Liver (tissue), 3 donors: ENCODE measurements around the gene SNX20.

Source experiments
- ATF3 ChIP-seq: IDR thresholded peaks from 2 replicates; pipeline ENCODE4 v1.6.1; 2016; ENCODE audit warnings: antibody characterized with exemption
- CTCF ChIP-seq: fragments of 150-350 bp; IDR thresholded peaks from 2 replicates; pipeline ENCODE4 v1.5.1; 2017; ENCODE audit warnings: improper control_type of control experiment, low read depth, low read length; ENCODE audit not compliant: missing input control
- EGR1 ChIP-seq, 2 donors: IDR thresholded peaks; 2 replicates each; pipeline ENCODE4 v1.6.1; 2016 to 2018; ENCODE audit warnings: antibody characterized with exemption in 2 of 2, low read depth in 2 of 2
- FOXA1 ChIP-seq: IDR thresholded peaks from 2 replicates; pipeline ENCODE4 v1.6.1; 2016; ENCODE audit warnings: antibody characterized with exemption
- JUND ChIP-seq, 2 donors: IDR thresholded peaks; 2 replicates each; pipeline ENCODE4 v1.6.1; 2016; ENCODE audit warnings: antibody characterized with exemption in 2 of 2
- RAD21 ChIP-seq, 2 donors: IDR thresholded peaks; 2 replicates each; pipeline ENCODE4 v1.6.1; 2016; ENCODE audit warnings: antibody characterized with exemption in 2 of 2, mild to moderate bottlenecking in 2 of 2
- REST ChIP-seq: IDR thresholded peaks from 2 replicates; pipeline ENCODE4 v1.6.1; 2016; ENCODE audit warnings: antibody characterized with exemption, mild to moderate bottlenecking
- donor health status: healthy.
- donor health status: healthy.

- TF ChIP-seq CTCF (no peak), RAD21 (IDR thresholded peaks at IDR 0.05) (no peak), EGR1 (IDR thresholded peaks at IDR 0.05; ENCODE audit: low read depth in 2 of 2) (no peak), REST (no peak), ATF3 (no peak), JUND (IDR thresholded peaks at IDR 0.05) (no peak), FOXA1 (no peak)
Measured at GRCh38 chr16:50724306-50724705, 43.2 kb upstream of the SNX20 start.
